ENCODE data around the gene UNC93A.
"Not testable (repeated sequence)": the region's sequence is repeated elsewhere in the genome, so short reads cannot be mapped to it uniquely, and the experiment has no call there.

The UNC93A gene

GRCh38 chr6:167294651-167295494 lies 3.8 kb downstream of the UNC93A start:
- no peak for DNase-seq

GRCh38 chr6:167295495-167296292 lies 4.6 kb downstream of the UNC93A start:
- no peak for DNase-seq

- no peak for DNase-seq
These were observed 5.2 kb downstream of the UNC93A start for GRCh38 chr6:167296293-167296690.

- no peak for DNase-seq
These were observed 5.8 kb downstream of the UNC93A start for GRCh38 chr6:167296902-167297301.

- DNase-seq, result no peak
These were observed 7.0 kb downstream of the UNC93A start for GRCh38 chr6:167298127-167298526.

- no peak for DNase-seq
These were observed 8.7 kb downstream of the UNC93A start for GRCh38 chr6:167299641-167300308.

- DNase-seq, result no peak
These were observed 10.0 kb downstream of the UNC93A start for GRCh38 chr6:167300902-167301777.

GRCh38 chr6:167302074-167302473 lies 11.0 kb downstream of the UNC93A start:
- no peak for DNase-seq

GRCh38 chr6:167302796-167303195 lies 11.7 kb downstream of the UNC93A start:
- no peak for DNase-seq

- no peak for DNase-seq
These were observed 12.8 kb downstream of the UNC93A start for GRCh38 chr6:167303675-167304625.

GRCh38 chr6:167304912-167305311 lies 13.8 kb downstream of the UNC93A start:
- no peak for DNase-seq

GRCh38 chr6:167305796-167306195 lies 14.7 kb downstream of the UNC93A start:
- DNase-seq, result no peak

GRCh38 chr6:167306401-167306998 lies 15.4 kb downstream of the UNC93A start:
- DNase-seq, result no peak

- DNase-seq, result no peak
These were observed 16.3 kb downstream of the UNC93A start for GRCh38 chr6:167307342-167307955.

- no peak for DNase-seq
These were observed 17.1 kb downstream of the UNC93A start for GRCh38 chr6:167308207-167308606.

GRCh38 chr6:167309355-167310192 lies 18.5 kb downstream of the UNC93A start:
- DNase-seq, result not testable (repeated sequence)

GRCh38 chr6:167311286-167311685 lies 20.2 kb downstream of the UNC93A start:
- DNase-seq, result no peak

GRCh38 chr6:167311691-167312090 lies 20.6 kb downstream of the UNC93A start:
- DNase-seq, result not testable (repeated sequence)

GRCh38 chr6:167314180-167314821 lies 23.2 kb downstream of the UNC93A start:
- no peak for DNase-seq

Data from OCI-M1 (cell line).